ENCODE data around the gene COMMD1.

Gene COMMD1

DNA sequence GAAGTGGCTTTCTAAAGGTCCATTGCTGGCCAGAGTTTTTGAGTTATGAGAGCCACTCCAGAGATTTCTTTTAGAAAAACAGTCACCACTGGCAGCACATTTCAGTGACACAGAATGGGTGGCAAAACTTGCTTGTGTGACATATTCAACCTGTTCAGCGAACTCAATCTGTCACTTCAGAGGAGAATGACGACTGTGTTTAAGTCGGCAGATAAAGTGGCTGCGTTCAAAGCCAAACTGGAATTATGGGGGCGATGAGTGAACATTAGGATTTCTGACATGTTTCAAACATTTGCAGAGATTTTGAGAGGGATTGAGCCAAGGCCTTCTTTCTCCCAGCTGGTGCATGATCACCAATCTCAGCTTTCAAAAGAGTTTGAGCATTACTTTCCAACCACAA lies 150.9 kb downstream of the COMMD1 start:
- Histone ChIP-seq H3K27ac (no peak overlapping the region), H3K36me3 (replicated peaks) (no peaks in the 10 kb centered on the region), H3K4me3 (ENCODE audit: low read depth, low read length) (no peak overlapping the region), H3K27me3 (replicated peaks) (no peaks in the 10 kb centered on the region)
- TF ChIP-seq, protein P1, sequence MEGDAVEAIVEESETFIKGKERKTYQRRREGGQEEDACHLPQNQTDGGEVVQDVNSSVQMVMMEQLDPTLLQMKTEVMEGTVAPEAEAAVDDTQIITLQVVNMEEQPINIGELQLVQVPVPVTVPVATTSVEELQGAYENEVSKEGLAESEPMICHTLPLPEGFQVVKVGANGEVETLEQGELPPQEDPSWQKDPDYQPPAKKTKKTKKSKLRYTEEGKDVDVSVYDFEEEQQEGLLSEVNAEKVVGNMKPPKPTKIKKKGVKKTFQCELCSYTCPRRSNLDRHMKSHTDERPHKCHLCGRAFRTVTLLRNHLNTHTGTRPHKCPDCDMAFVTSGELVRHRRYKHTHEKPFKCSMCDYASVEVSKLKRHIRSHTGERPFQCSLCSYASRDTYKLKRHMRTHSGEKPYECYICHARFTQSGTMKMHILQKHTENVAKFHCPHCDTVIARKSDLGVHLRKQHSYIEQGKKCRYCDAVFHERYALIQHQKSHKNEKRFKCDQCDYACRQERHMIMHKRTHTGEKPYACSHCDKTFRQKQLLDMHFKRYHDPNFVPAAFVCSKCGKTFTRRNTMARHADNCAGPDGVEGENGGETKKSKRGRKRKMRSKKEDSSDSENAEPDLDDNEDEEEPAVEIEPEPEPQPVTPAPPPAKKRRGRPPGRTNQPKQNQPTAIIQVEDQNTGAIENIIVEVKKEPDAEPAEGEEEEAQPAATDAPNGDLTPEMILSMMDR (IDR thresholded peaks at IDR 0.05; ENCODE audit: low read depth, low read length, missing control alignments) = no peak
- in situ Hi-C loops (cut with HindIII; ENCODE audit: low pct_ligation_motif_present, low sequenced_read_pairs) = no loop called here
- DNase-seq = no peak

DNA sequence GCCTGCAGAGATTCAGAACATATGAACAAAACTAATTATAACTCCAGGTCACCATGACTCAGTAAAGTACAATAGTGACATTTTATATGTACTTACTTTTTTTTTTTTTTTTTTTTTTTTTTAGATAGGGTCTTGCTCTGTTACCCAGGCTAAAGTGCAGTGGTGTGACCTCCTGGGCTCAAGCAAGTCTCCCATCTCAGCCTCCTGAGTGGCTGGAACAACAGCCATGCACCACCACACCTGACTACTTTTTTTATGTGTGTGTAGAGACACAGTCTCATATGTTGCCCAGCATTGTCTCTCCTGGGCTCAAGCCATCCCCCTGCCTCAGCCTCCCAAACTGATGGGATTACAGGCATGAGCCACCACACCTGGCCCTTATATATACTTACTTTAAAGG lies 159.8 kb downstream of the COMMD1 start:
- TF ChIP-seq, protein P1 (IDR thresholded peaks at IDR 0.05; ENCODE audit: low read depth, low read length, missing control alignments) = no peak
- Histone ChIP-seq H3K27ac (no peak overlapping the region), H3K36me3 (replicated peaks) (no peaks in the 10 kb centered on the region), H3K27me3 (replicated peaks) (no peaks in the 10 kb centered on the region), H3K4me3 (ENCODE audit: low read depth, low read length) (no peak overlapping the region)
- in situ Hi-C loops (cut with HindIII; ENCODE audit: low pct_ligation_motif_present, low sequenced_read_pairs) = no loop called here
- no peak for DNase-seq

DNA sequence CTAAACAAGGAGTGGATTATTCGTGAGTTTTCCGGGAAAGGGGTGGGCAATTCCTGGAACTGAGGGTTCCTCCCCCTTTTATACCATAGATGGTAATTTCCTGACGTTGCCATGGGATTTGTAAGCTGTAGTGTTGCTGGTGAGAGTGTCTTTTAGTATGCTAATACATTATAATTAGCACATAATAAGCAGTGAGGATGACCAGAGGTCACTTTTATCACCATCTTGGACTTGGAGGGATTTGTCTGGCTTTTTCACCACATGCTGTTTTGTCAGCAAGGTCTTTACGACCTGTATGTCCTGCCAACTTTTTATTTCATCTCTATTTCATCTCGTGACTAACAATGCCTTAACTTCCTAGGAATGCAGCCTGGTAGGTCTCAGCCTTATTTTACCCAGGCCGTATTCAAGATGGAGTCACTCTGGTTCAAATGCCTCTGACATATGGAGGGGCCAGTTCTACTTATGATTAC lies 165.7 kb downstream of the COMMD1 start:
- TF ChIP-seq, protein P1 (IDR thresholded peaks at IDR 0.05; ENCODE audit: low read depth, low read length, missing control alignments) = no peak
- no peaks in the 10 kb centered on the region for H3K36me3 ChIP-seq (replicated peaks)
- H3K4me3 ChIP-seq (ENCODE audit: low read depth, low read length) = no peak overlapping the region
- no peak overlapping the region for H3K27ac ChIP-seq
- in situ Hi-C loops (cut with HindIII; ENCODE audit: low pct_ligation_motif_present, low sequenced_read_pairs) = no loop called here
- DNase-seq = no peak
- no peaks in the 10 kb centered on the region for H3K27me3 ChIP-seq (replicated peaks)

DNA sequence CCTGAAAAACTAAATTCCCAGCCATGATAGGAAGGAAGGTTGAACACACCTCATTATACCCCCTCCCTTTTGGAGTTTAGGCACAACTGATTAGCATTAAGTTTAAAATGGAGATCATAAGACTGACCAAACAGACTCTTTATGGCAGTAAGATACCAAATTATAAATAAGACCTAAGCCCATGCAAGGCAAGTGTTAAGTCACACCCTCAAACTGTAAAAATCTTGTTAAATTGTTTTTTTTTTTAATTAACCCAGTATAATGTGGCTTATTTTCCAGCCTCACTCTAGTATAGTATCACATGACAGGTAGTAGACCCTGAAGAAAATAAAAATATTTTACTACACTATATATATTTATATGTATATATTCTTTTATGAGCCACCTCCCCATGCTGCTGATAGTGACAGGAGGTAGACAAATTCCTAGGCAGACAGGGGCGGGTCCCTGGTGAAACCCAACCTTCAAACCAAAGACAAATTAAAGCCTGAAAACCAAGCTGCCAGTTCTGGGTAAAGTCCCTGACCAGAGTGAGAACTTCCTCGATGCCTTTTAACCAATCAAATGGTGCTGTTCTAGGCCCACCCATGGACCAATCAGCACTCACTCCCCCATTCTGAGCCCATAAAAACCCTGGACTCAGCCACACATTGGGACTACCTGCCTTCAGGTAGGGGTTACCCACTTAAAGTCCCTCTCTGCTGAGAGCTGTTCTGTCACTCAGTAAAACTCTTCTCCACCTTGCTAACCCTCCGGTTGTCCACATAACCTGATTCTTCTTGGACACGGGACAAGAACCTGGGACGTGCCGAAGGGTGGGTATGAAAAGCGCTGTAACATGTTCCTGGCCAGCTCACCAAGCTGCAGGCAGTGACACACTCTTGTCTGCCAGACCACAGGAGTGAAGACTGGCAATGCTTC lies 166.5 kb downstream of the COMMD1 start:
- no peak for DNase-seq
- TF ChIP-seq, protein P1 (IDR thresholded peaks at IDR 0.05; ENCODE audit: low read depth, low read length, missing control alignments) = no peak
- in situ Hi-C loops (cut with HindIII; ENCODE audit: low pct_ligation_motif_present, low sequenced_read_pairs) = no loop called here
- H3K27ac ChIP-seq = no peak overlapping the region
- no peaks in the 10 kb centered on the region for H3K27me3 ChIP-seq (replicated peaks)
- H3K36me3 ChIP-seq (replicated peaks) = no peaks in the 10 kb centered on the region
- no peak overlapping the region for H3K4me3 ChIP-seq (ENCODE audit: low read depth, low read length)

DNA sequence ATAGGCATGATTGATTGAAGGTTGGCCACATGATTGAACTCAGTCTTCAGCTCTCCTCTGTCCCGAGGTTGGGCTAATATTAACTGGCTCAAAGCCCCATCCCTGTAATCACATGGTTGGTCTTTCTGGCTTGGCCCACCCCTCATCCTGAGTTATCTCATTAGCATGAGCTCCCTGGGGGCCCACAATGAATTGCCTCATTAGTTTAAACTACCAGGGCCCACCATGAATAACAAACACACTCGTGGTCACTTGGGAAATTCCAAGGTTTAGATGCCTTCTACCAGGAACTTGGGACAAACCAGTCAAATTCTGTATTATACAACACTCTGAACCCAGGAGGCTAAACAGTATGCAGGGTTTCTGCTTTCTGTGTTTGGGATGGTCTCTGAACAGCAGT lies 168.8 kb downstream of the COMMD1 start:
- TF ChIP-seq, protein P1 (IDR thresholded peaks at IDR 0.05; ENCODE audit: low read depth, low read length, missing control alignments) = no peak
- in situ Hi-C loops (cut with HindIII; ENCODE audit: low pct_ligation_motif_present, low sequenced_read_pairs) = no loop called here
- Histone ChIP-seq H3K27me3 (replicated peaks) (no peaks in the 10 kb centered on the region), H3K4me3 (ENCODE audit: low read depth, low read length) (no peak overlapping the region), H3K36me3 (replicated peaks) (no peaks in the 10 kb centered on the region), H3K27ac (no peak overlapping the region)
- no peak for DNase-seq

Data from brain microvascular endothelial cell (primary cell).